Fibroblast of mammary gland (primary cell): ENCODE results near the gene RBM26.
"Not testable (repeated sequence)": the region's sequence is repeated elsewhere in the genome, so short reads cannot be mapped to it uniquely, and the experiment has no call there.

Experiments
- DNase-seq: peaks from one replicate; pipeline ENCODE4 v3.0.0-alpha.2; 2010; ENCODE audit warnings: low read depth
- H3K4me3 ChIP-seq: 2 replicates; pipeline ENCODE4 v1.5.1; 2011; ENCODE audit warnings: low read depth, mild to moderate bottlenecking, low read length, moderate library complexity; ENCODE audit not compliant: control insufficient read depth
- CTCF ChIP-seq: conservative IDR thresholded peaks from 2 replicates; pipeline ENCODE4 v1.5.1; 2011; ENCODE audit warnings: low read depth, low read length, inconsistent platforms; ENCODE audit not compliant: control insufficient read depth, insufficient read depth

RBM26 gene

GRCh38 chr13:79282976-79283375 is 123.1 kb downstream of the RBM26 start:
- H3K4me3 ChIP-seq = no peak overlapping the region
- DNase-seq = peak; percentile 54
- TF ChIP-seq CTCF = no peak

- TF ChIP-seq CTCF = no peak
- DNase-seq = no peak
- no peak overlapping the region for H3K4me3 ChIP-seq
Observed at GRCh38 chr13:79282508-79282907, 123.5 kb downstream of the RBM26 start.

- no peak for DNase-seq
- no peak for TF ChIP-seq CTCF
- H3K4me3 ChIP-seq = no peak overlapping the region
Observed at GRCh38 chr13:79281339-79281747, 124.7 kb downstream of the RBM26 start.

GRCh38 chr13:79279735-79280134 is 126.3 kb downstream of the RBM26 start:
- DNase-seq, H3K4me3 ChIP-seq: not testable (repeated sequence)

GRCh38 chr13:79273045-79273444 is 133.0 kb downstream of the RBM26 start:
- no peak for DNase-seq
- H3K4me3 ChIP-seq = no peak overlapping the region
- no peak for TF ChIP-seq CTCF

- DNase-seq = no peak
- H3K4me3 ChIP-seq = no peak overlapping the region
- TF ChIP-seq CTCF = no peak
Observed at GRCh38 chr13:79271616-79272015, 134.4 kb downstream of the RBM26 start.

- DNase-seq = no peak
- no peak overlapping the region for H3K4me3 ChIP-seq
- TF ChIP-seq CTCF = no peak
Observed at GRCh38 chr13:79270859-79271258, 135.2 kb downstream of the RBM26 start.
